ENCODE results near the gene RNF208.
"Not testable (repeated sequence)": the region's sequence is repeated elsewhere in the genome, so short reads cannot be mapped to it uniquely, and the experiment has no call there.

Gene RNF208

DNA sequence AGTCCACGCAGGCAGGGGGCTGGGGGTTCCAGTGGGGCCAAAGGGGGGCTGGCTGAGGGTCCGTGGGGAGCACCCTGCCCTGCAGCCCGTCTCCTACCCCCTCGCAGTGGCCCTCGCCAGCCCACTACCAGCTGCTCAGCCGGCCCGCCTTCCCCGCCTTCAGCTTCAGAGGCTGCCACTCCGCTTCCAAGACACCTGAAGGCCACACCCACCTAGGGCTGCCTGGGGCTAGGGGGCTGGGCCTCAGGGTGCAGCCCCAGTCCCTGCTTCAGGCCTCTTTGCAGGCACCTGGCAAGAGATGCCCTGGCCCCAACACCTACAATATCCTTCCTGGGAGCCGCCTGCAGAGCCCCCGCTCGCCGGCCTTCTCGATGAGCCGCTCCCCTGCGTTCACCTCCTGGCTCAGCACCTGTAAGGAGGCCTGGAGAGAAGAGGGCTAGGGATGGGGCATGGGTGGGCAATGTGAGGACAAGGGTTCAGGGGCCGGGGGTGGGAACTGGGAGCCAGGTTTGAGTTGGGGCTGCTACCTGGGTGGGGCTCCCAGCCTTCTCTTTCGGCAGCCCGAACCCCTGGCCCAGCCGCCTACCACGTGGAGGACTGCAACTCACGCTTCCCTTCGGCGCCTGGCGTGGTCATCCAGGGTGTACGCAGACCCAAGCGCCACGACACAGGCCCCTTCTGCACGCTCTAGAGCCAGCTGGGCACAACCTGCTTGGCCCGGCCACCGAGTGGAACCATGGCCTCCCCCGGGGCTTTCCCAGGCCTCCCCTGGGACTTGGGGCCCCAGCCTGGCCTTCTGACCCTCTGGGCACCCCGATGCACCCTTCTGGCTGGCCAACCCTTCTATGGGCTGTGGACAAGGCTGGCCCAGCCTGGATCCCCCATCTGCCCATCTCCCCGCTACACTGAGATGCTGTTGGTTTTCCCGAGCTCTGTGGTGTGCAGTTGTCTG lies 30.8 kb upstream of the RNF208 start:
- no peak for DNase-seq

DNA sequence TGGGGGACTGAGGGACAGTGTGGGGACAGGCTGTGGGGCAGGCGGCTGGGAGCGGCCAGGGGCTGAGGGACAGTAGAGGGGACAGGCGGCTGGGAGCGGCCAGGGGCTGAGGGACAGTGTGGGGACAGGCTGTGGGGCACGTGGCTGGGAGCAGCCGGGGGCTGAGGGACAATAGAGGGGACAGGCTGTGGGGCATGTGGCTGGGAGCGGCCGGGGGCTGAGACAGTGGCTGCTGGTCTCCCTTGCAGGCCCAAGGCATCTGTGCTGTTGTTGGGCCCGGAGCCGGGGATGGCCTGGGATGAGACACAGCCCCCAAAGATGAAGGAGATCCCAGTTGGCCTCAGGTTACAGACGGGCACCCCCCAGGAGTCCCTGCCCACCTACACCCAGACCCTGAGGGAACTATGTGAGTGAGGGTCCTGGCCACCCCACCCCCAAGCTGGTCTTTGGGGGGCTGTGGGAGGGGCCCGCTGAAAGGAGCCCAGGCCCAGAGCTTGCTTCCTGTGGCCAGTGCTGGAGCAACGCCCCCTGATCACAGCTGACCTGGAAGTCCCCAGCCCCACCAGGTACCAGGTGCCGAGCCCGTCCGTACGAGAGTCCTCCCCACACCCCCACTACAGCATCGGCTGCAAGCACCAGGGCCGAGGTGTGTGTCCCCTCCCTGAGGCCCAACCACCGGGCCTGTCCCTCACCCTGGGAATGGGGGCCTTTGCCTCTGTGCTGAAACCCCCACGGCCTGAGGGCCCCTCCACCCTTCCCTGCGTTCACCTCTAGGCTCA lies 29.6 kb upstream of the RNF208 start:
- no peak for DNase-seq

DNA sequence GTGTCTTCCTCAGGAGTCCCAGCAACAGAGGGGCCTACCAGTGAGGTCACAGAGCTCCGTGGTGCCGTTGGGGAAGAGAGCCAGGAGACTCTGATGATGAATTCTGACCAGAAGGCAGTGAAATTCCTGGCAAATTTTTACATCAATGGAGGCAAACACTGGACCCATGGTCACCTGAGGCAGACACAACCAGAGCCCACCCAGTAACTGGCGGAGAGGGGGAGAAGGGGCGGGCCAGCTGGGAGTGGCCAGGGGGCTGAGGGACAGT lies 29.1 kb upstream of the RNF208 start, which contains the start of gene STPG3:
Gene STPG3, plus strand, starts transcription at position 93 of the 268 bp plus-strand sequence. Its CDS starts 1 bp downstream, at position 94.
- no peak for DNase-seq

DNA sequence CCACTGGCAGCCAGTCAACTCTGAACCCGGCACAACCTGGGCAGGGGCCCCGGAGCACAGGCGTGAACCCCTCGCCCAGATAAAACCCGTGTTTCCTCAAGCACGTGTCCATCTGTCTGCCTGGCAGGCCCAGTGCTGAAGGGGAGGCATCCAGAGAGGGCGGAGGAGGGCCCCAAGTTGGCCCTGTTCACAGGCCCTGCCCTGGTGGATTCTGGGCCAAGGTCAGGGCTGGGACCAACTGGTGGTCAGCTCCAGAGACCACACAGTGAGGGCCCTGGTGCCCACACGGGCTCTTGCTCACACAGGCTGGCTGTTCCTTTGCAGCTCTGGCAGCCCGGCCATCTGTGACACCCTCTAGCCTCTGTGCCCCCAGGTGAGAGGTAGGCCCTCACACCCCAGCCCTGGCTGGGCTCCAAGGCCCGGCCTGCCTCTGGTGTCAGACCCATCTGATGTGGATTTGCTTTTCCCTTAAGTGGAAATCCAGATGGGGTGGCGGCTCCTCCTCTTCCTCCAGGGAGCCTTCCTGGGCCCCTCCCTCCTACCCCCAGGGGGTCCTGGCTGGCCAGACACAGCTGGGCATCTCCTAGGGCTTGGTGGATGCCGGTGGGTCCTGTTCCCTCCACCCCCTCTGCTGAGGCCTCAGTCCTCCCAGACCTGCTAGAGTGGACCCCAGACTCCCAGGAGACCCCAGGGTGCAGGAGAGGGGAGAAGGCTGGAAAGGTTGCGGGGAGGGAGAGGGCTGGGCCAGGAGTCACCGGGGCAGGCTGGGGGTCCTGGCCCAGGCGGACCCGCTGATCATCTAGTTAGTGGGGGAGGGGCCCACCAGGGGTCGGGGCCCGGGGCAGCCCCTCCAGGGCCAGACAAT lies 28.5 kb upstream of the RNF208 start:
- DNase-seq, result no peak

DNA sequence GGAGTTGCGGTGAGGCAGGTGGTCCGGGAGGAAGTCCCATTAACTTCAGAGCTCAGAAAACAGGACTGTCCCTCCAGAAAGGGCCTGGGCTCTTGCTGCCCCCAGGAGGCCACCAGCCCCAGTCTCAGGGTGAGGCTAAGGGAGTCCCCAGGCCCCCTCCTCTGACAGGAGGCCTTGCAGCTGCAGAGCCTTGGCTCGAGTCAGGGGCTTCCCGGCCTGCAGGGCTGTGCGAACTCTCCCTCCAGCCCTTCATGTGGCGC lies 25.8 kb upstream of the RNF208 start:
- DNase-seq, result no peak

DNA sequence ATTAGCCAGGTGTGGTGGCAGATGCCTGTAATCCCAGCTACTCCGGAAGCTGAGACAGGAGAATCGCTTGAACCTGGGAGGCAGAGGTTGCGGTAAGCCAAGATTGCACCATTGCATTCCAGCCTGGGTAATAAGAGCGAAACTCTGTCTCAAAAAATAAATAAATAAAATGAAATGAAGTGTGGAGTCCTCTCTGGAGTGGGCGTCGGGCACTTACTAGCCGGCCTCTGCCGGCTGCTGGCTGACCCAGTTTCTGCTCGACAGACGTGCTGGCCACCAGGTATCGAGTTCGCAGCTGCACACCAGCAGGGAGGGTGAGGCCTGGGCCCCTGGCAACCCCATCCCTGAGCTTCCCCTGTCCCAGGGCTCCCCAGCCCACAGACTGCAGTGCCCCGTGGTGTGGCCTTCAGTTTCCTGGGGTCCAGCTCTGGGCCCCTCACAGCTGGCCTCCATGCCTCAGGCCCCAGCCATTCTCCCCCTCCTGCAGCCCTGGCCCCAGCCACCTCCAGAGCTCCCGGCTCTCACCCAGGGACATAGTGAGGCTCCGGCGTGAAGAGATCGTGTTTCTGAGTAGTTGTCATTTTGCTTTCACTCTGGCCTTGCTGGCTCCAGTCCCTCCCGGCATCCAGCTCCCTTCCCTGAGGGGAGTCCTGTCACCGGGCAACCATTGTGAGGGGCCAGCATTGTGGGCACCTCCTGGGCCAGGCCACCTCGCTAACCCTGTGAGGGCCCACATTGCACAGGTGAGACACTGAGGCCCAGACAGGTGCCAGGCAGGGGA lies 25.3 kb upstream of the RNF208 start:
- no peak for DNase-seq

DNA sequence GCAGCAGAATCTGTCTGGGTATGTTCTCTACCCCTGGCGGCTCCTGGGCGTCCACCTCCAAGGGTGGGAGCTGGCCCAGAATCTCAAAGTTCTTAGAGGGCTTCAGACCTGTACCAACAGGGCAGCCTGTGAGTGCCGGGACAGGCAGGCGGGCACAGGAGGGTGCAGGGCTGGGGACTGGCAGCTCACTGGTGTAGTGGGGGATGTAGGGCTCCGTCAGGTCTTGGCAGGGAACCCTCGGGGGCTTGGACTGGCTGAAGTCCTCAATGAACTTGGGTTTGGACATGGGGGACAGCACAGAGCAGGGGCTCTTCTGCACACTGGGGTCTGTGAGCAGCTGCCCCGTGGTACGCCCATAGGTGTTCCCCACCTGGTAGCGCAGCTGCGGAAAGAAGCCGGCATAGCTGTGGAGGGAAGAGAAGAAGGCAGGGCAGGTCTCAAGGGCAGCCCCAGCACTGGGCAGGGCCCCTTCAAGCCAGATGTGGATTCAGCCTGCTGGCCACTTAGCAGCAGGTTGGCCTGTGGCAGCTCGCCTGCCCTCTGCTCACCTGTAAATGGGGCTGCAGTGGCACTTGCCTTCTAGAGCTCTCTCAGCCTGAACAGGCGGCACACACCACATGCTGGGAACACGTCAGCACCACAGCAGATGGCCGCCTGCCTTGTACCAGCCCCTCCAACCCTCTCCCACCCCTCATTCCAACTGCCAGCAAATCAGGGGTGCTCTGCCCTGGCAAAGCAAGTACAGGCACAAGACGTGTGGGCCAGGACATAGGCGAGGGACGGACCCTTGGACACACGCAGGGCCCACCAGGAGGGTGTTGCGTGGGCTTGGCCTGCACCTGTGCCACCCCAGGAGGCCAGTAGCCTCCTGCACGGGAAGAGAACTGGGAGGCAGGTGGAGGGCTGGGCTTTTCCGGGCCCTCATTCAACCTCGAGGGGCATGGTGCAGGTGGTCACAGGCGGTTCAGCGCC lies 23.7 kb upstream of the RNF208 start:
- DNase-seq, result no peak

DNA sequence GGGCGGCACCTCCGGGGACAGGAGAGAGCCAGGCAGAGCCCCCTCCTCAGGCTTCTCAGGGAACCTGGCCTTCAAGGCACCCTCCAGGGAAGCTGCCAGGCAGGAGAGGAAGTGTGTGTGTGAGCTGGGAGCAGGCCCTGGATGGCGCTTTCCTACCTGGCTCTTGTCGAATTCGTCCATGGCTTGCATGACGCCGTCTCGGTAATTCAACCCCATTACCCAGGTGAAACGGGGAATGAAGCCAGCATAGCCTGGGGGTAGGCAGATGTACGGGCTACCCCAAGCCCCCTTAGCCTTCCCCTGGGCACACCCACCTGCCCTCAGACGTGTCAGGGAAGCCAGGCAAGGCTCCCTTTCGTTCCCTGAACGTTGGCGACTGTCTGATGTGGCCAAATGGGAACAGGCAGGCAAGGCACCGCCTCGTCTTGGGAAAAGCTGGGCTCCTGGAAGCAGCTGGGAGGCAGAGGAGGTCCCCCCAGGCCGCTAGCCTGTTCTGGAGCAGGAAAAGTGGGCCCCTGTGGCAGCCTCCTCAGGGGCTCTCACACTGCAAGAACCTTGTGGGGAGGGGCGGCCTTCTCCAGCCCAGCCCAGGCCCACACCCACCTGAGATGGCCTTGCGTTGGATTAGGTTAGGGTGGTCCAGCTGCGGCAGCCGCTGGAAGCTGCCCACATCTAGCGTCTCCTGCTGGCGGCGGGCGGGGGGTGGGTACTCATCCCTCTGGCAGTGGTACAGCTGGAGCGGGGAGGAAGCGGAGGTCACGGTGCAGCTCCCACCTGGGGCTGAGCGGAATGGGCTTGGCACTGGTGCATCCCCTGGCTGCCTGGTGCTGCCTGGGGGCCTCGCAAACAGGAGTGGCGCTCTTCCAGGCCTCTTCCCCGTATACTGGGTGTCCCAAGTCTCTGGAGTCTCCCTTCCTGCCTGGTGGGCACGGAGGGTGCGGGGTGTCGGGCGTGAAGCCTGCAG lies 22.7 kb upstream of the RNF208 start:
- DNase-seq, result no peak

DNA sequence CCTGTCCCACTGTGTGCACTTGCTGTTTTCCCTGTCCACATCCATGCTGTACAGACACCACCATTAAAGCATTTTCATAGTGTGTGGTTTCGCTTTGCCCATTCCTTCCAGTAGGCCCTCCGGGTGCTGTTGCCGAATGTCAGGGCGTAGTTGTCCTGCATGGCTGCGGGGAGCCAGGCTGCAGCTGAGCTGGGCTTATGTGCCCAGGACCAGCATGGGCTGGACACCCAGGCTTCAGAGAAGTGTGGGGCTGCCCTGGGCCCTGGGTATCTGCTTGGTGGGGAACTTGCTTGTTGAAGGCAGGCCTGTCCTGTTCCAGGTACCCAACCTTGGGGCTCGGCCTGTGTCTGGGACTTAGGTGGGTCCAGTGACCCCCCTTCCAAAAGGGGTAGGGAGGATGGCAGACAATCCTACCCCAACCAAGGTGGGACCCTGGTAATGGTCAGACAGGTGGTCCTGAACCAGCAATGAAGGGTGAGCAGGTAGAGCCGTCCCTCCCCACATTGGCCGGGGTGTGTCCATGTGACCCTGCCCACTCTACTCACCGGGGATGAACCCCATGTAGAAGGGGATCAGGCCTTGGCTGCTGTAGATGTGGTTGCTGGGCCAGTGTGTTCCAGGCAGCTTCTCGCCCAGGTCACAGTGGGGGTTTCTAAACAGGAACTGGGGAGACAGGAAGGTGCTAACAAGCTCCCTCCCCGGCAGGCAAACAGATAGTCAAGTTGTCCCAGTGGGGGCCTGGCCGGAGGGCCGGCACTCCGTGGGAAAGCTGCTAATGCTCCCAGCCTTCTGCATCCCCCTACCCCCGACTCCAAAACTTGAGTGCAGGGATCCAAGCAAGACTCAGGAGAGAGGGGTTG lies 21.8 kb upstream of the RNF208 start:
- no peak for DNase-seq

DNA sequence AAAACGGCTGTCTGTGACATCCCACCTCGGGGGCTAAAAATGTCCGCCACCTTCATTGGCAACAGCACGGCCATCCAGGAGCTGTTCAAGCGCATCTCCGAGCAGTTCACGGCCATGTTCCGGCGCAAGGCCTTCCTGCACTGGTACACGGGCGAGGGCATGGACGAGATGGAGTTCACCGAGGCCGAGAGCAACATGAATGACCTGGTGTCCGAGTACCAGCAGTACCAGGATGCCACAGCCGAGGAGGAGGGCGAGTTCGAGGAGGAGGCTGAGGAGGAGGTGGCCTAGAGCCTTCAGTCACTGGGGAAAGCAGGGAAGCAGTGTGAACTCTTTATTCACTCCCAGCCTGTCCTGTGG lies 21.2 kb upstream of the RNF208 start:
- DNase-seq, result not testable (repeated sequence)

DNA sequence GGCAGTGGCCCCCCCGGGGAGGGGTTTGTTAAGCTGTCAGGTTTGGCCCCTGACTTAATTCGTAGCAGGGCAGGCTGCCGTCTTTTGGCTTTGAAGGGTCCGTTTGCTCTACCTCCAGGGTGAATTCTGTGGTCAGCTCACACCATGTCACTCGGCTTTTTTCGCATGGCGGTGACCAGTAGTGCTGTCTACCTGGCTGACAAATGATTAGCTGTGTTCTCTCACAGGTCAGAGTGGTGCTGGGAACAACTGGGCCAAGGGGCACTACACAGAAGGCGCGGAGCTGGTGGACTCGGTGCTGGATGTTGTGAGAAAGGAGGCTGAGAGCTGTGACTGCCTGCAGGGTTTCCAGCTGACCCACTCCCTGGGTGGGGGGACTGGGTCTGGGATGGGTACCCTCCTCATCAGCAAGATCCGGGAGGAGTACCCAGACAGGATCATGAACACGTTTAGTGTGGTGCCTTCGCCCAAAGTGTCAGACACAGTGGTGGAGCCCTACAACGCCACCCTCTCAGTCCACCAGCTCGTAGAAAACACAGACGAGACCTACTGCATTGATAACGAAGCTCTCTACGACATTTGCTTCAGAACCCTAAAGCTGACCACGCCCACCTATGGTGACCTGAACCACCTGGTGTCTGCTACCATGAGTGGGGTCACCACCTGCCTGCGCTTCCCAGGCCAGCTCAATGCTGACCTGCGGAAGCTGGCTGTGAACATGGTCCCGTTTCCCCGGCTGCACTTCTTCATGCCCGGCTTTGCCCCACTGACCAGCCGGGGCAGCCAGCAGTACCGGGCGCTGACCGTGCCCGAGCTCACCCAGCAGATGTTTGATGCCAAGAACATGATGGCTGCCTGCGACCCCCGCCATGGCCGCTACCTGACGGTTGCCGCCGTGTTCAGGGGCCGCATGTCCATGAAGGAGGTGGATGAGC lies 20.5 kb upstream of the RNF208 start:
- no peak for DNase-seq

DNA sequence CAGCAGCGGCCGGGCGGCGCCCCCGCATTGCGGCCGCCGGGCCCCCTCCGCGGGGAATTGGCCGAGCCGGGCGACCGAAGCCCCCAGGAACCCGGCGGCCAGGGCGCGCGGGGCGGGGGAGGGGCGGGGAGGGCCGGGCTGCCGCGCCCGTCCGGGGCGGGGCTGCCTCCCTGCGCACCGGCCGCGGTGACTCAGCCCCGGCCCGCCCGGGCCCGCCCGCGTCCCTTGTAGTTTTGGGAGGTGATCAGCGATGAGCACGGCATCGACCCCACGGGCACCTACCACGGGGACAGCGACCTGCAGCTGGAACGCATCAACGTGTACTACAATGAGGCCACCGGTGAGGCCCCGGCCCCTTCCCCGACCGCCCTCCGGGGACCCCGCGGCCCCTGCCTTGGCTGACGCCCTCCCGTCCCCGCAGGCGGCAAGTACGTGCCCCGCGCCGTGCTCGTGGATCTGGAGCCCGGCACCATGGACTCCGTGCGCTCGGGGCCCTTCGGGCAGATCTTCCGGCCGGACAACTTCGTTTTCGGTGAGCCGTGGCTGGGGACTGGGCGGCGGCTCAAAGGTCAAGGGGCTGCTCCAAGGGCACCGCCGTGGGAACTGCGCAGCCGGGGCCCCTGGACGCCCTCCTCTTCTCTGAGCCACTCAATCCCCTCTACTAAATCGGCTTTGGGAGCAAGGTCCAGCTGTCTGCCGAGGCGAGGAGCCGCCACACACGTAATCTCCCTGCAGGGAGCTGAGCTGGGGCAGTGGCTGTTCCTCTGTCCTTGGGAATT lies 19.6 kb upstream of the RNF208 start:
- no peak for DNase-seq

DNA sequence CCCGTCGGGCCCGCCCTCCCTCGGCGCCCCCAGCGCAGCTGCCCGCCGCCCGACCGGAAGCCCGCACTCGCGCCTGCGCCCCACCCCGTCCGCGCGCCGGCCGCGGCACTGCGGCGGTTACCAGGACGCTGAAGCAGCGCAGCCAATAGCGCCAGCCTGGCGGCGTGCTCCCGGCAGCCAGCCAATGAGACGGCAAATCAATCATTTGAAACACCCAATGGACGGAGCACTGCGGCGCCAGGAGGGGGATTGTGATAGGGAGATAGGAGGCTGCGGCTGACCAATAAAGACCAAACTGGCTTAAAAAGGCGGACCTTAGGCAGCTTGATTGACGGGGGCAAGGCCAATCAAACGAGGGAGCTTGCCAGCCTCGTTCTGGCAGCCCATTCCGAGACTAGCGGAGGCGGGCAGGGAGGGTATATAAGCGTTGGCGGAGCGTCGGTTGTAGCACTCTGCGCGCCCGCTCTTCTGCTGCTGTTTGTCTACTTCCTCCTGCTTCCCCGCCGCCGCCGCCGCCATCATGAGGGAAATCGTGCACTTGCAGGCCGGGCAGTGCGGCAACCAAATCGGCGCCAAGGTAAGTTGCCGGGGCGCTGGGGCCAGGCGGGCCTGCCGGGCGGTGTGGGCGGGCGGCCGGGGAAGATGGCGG lies 18.9 kb upstream of the RNF208 start, which contains the start of gene TUBB4B:
Gene TUBB4B, plus strand, starts transcription at position 447 of the 649 bp plus-strand sequence. Its CDS starts 74 bp downstream, at position 521.
- DNase-seq, result peak; percentile 100

DNA sequence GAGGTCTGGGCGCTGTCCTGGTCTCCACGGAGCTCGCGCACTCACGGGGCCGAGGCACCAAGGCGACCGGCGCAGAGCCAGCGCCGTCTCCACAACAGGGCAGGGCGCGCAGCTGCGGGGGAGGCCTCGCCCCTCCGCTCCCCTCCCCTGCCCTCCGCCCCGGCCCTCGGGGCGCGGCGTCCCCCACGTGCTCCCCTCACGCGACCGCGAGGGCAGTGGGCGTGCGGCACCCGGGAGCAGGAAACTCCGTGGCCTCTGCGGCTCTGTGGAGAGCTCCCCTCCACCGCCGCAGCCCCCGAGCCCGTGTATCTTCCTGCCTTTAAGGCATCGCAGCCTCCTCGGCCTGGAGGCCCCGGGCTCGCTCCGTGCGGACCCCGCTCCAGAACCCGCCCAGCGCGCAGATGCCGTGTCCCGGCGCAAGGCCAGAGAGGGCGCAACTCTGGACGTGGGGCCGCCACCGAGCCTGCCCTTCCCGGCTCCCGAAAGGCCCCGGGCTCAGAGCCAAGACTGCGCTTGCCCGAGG lies 18.3 kb upstream of the RNF208 start:
- DNase-seq, result peak; percentile 88

DNA sequence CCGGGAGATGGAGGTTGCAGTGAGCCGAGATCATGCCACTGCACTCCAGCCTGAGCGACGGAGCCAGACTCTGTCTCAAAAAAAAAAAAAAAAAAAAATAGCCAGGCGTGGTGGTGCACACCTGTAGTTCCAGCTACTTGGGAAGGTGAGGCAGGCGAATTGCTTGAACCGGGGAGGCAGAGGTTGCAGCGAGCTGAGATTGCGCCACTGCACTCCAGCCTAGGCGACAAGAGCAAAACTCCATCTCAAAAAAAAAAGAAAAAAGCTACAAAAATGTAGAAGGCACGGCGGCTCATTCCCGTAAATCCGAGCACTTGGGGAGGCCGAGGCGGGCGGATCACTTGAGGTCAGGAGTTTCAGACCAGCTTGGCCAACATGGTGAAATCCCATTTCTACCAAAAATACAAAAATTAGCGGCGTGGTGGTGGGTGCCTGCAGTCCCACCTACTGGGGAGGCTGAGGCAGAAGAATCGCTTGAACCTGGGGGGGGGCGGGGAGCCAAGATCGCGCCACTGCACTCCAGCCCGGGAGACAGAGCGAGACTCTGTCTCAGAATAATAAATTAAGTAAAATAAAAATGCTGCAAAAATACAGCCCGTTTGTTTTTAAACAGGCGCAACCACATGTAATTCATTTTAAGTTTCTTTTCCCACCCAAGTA lies 17.6 kb upstream of the RNF208 start:
- DNase-seq, result not testable (repeated sequence)

Measured in femur (tissue), 1 donor.